ENCODE results near the gene MYO9A.

The MYO9A gene

GRCh38 chr15:72155635-72156616 lies 38.0 kb upstream of the MYO9A start:
- Histone ChIP-seq H3K9ac (ENCODE audit: low read length) (no peak overlapping the region), H3K27ac (ENCODE audit: low read depth, low read length) (no peak overlapping the region), H4K12ac (ENCODE audit: low read depth, low read length) (no peak overlapping the region), H2AFZ (ENCODE audit: insufficient read depth, low read length, poor library complexity) (no peak overlapping the region), H3K36me3 (ENCODE audit: control insufficient read depth in 1 of 2, insufficient read depth in 2 of 2, low read length in 2 of 2) (peaks cover 0 to 3% of the 10 kb centered on the region in 2 experiments), H3K9me3 (ENCODE audit: insufficient read depth, low read depth, low read length) (no peaks in the 10 kb centered on the region), H2BK5ac (ENCODE audit: low read depth, low read length, poor library complexity) (peak overlapping the region; percentile 29), H4K91ac (ENCODE audit: low read depth, low read length) (peak overlapping the region; percentile 60), H4K8ac (ENCODE audit: low read depth, low read length) (no peak overlapping the region), H3K79me2 (ENCODE audit: control insufficient read depth, insufficient read depth, low read length, poor library complexity) (no peaks in the 10 kb centered on the region), H2BK120ac (ENCODE audit: insufficient read depth, low read length, poor library complexity) (peak overlapping the region; percentile 10), H3K4me1 (ENCODE audit: control insufficient read depth in 1 of 2, insufficient read depth in 2 of 2, low read length in 2 of 2) (peaks cover 3% of the 10 kb centered on the region in 2 experiments), H3K79me1 (ENCODE audit: low read length) (peaks cover 6% of the 10 kb centered on the region), H3K23ac (ENCODE audit: low read length) (no peak overlapping the region), H3K27me3 (ENCODE audit: insufficient read depth, low read length) (no peaks in the 10 kb centered on the region), H3K18ac (ENCODE audit: low read length) (no peak overlapping the region), H2AK5ac (ENCODE audit: low read length) (no peak overlapping the region), H3K4me2 (ENCODE audit: low read length) (peak overlapping the region; percentile 29), H3K14ac (ENCODE audit: low read length) (no peak overlapping the region), H3K4me3 (ENCODE audit: low read depth, low read length) (no peak overlapping the region), H3K4ac (ENCODE audit: low read depth, low read length) (no peak overlapping the region), H2BK12ac (ENCODE audit: low read length) (peak overlapping the region; percentile 43)
- WGBS (ENCODE audit: extremely low coverage, insufficient coverage, insufficient read length), result no CpG with 5 or more reads among the region's 19 CpGs
- DNase-seq, result peak; percentile 77 to 92

GRCh38 chr15:72155003-72155621 lies 37.2 kb upstream of the MYO9A start:
- H3K4me3 ChIP-seq (ENCODE audit: low read depth, low read length), result no peak overlapping the region
- H2BK12ac ChIP-seq (ENCODE audit: low read length), result no peak overlapping the region
- no peak overlapping the region for H2BK120ac ChIP-seq (ENCODE audit: insufficient read depth, low read length, poor library complexity)
- peaks cover 2% of the 10 kb centered on the region for H3K79me1 ChIP-seq (ENCODE audit: low read length)
- H4K91ac ChIP-seq (ENCODE audit: low read depth, low read length), result no peak overlapping the region
- no peak overlapping the region for H2BK5ac ChIP-seq (ENCODE audit: low read depth, low read length, poor library complexity)
- no peaks in the 10 kb centered on the region for H3K27me3 ChIP-seq (ENCODE audit: insufficient read depth, low read length)
- no peak overlapping the region for H3K4ac ChIP-seq (ENCODE audit: low read depth, low read length)
- no peak overlapping the region for H4K12ac ChIP-seq (ENCODE audit: low read depth, low read length)
- H3K9ac ChIP-seq (ENCODE audit: low read length), result no peak overlapping the region
- no peak overlapping the region for H3K18ac ChIP-seq (ENCODE audit: low read length)
- H3K36me3 ChIP-seq (ENCODE audit: control insufficient read depth in 1 of 2, insufficient read depth in 2 of 2, low read length in 2 of 2), result no peaks in the 10 kb centered on the region
- no peak overlapping the region for H2AK5ac ChIP-seq (ENCODE audit: low read length)
- DNase-seq, result no peak
- no peak overlapping the region for H3K27ac ChIP-seq (ENCODE audit: low read depth, low read length)
- no peak overlapping the region for H3K14ac ChIP-seq (ENCODE audit: low read length)
- WGBS (ENCODE audit: extremely low coverage, insufficient coverage, insufficient read length), result no CpG with 5 or more reads among the region's 14 CpGs
- no peak overlapping the region for H3K4me2 ChIP-seq (ENCODE audit: low read length)
- H3K23ac ChIP-seq (ENCODE audit: low read length), result no peak overlapping the region
- H2AFZ ChIP-seq (ENCODE audit: insufficient read depth, low read length, poor library complexity), result no peak overlapping the region
- no peaks in the 10 kb centered on the region for H3K79me2 ChIP-seq (ENCODE audit: control insufficient read depth, insufficient read depth, low read length, poor library complexity)
- H3K9me3 ChIP-seq (ENCODE audit: insufficient read depth, low read depth, low read length), result no peaks in the 10 kb centered on the region
- H3K4me1 ChIP-seq (ENCODE audit: control insufficient read depth in 1 of 2, insufficient read depth in 2 of 2, low read length in 2 of 2), result no peaks in the 10 kb centered on the region
- H4K8ac ChIP-seq (ENCODE audit: low read depth, low read length), result no peak overlapping the region

- no CpG with 5 or more reads among the region's 7 CpGs for WGBS (ENCODE audit: extremely low coverage, insufficient coverage, insufficient read length)
- no peak overlapping the region for H3K9ac ChIP-seq (ENCODE audit: low read length)
Measured at GRCh38 chr15:72154316-72154715, 36.4 kb upstream of the MYO9A start.

GRCh38 chr15:72153269-72154000 lies 35.5 kb upstream of the MYO9A start:
- no peaks in the 10 kb centered on the region for H3K9me3 ChIP-seq (ENCODE audit: insufficient read depth, low read depth, low read length)
- DNase-seq, result no peak
- no peak overlapping the region for H3K4me3 ChIP-seq (ENCODE audit: low read depth, low read length)
- no peaks in the 10 kb centered on the region for H3K36me3 ChIP-seq (ENCODE audit: control insufficient read depth in 1 of 2, insufficient read depth in 2 of 2, low read length in 2 of 2)
- H2BK12ac ChIP-seq (ENCODE audit: low read length), result no peak overlapping the region
- no peak overlapping the region for H2AFZ ChIP-seq (ENCODE audit: insufficient read depth, low read length, poor library complexity)
- no CpG with 5 or more reads among the region's 5 CpGs for WGBS (ENCODE audit: extremely low coverage, insufficient coverage, insufficient read length)
- H3K4ac ChIP-seq (ENCODE audit: low read depth, low read length), result no peak overlapping the region
- H3K4me2 ChIP-seq (ENCODE audit: low read length), result no peak overlapping the region
- H4K12ac ChIP-seq (ENCODE audit: low read depth, low read length), result no peak overlapping the region
- peaks cover 2% of the 10 kb centered on the region for H3K79me1 ChIP-seq (ENCODE audit: low read length)
- no peak overlapping the region for H3K27ac ChIP-seq (ENCODE audit: low read depth, low read length)
- H2AK5ac ChIP-seq (ENCODE audit: low read length), result no peak overlapping the region
- no peaks in the 10 kb centered on the region for H3K27me3 ChIP-seq (ENCODE audit: insufficient read depth, low read length)
- H4K8ac ChIP-seq (ENCODE audit: low read depth, low read length), result no peak overlapping the region
- H3K14ac ChIP-seq (ENCODE audit: low read length), result no peak overlapping the region
- H4K91ac ChIP-seq (ENCODE audit: low read depth, low read length), result no peak overlapping the region
- H3K9ac ChIP-seq (ENCODE audit: low read length), result no peak overlapping the region
- H3K79me2 ChIP-seq (ENCODE audit: control insufficient read depth, insufficient read depth, low read length, poor library complexity), result no peaks in the 10 kb centered on the region
- no peak overlapping the region for H3K18ac ChIP-seq (ENCODE audit: low read length)
- H3K23ac ChIP-seq (ENCODE audit: low read length), result no peak overlapping the region
- no peak overlapping the region for H2BK120ac ChIP-seq (ENCODE audit: insufficient read depth, low read length, poor library complexity)
- no peaks in the 10 kb centered on the region for H3K4me1 ChIP-seq (ENCODE audit: control insufficient read depth in 1 of 2, insufficient read depth in 2 of 2, low read length in 2 of 2)
- no peak overlapping the region for H2BK5ac ChIP-seq (ENCODE audit: low read depth, low read length, poor library complexity)

More at GRCh38 chr15:72154316-72154715, 36.4 kb upstream of the MYO9A start:
- Histone ChIP-seq H3K23ac (ENCODE audit: low read length) (no peak overlapping the region), H3K4me2 (ENCODE audit: low read length) (no peak overlapping the region), H3K18ac (ENCODE audit: low read length) (no peak overlapping the region), H4K12ac (ENCODE audit: low read depth, low read length) (no peak overlapping the region), H3K9me3 (ENCODE audit: insufficient read depth, low read depth, low read length) (no peaks in the 10 kb centered on the region), H3K79me1 (ENCODE audit: low read length) (peaks cover 2% of the 10 kb centered on the region), H3K27ac (ENCODE audit: low read depth, low read length) (no peak overlapping the region), H3K14ac (ENCODE audit: low read length) (no peak overlapping the region), H3K79me2 (ENCODE audit: control insufficient read depth, insufficient read depth, low read length, poor library complexity) (no peaks in the 10 kb centered on the region), H2AFZ (ENCODE audit: insufficient read depth, low read length, poor library complexity) (no peak overlapping the region), H2AK5ac (ENCODE audit: low read length) (no peak overlapping the region), H3K4me1 (ENCODE audit: control insufficient read depth in 1 of 2, insufficient read depth in 2 of 2, low read length in 2 of 2) (no peaks in the 10 kb centered on the region), H2BK120ac (ENCODE audit: insufficient read depth, low read length, poor library complexity) (no peak overlapping the region), H4K8ac (ENCODE audit: low read depth, low read length) (no peak overlapping the region), H3K4ac (ENCODE audit: low read depth, low read length) (no peak overlapping the region), H3K27me3 (ENCODE audit: insufficient read depth, low read length) (no peaks in the 10 kb centered on the region), H4K91ac (ENCODE audit: low read depth, low read length) (no peak overlapping the region), H3K36me3 (ENCODE audit: control insufficient read depth in 1 of 2, insufficient read depth in 2 of 2, low read length in 2 of 2) (no peaks in the 10 kb centered on the region), H2BK5ac (ENCODE audit: low read depth, low read length, poor library complexity) (no peak overlapping the region), H2BK12ac (ENCODE audit: low read length) (no peak overlapping the region), H3K4me3 (ENCODE audit: low read depth, low read length) (no peak overlapping the region)
- no peak for DNase-seq
